GM18870 (cell line): ENCODE measurements around the gene SUCLA2.

ENCODE experiments used
- ATAC-seq: cut with Tn5 transposase; IDR thresholded peaks from one replicate; pipeline ENCODE4 v1.9.1; 2021; ENCODE audit warnings: moderate library complexity; ENCODE audit not compliant: unreplicated experiment

The SUCLA2 gene

DNA sequence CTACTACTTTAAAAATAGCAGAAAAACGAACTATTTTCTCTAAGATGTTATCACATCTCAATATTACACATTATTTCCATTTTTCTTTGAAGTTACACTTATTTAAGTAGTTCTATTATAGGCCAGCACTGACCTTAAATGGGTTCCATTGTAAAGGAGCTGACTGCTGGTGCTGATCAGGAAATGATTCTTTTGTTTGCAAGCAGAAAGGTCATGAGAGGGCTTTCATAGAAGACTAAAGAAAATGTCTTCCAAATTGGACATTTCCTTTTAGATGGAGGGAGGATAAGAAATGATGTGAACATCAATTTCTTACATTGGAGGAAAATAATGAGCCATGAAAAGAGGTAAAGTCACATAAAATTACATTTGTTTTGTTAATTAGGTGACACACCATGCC, 96.2 kb downstream of the SUCLA2 start:
- no peak for ATAC-seq

DNA sequence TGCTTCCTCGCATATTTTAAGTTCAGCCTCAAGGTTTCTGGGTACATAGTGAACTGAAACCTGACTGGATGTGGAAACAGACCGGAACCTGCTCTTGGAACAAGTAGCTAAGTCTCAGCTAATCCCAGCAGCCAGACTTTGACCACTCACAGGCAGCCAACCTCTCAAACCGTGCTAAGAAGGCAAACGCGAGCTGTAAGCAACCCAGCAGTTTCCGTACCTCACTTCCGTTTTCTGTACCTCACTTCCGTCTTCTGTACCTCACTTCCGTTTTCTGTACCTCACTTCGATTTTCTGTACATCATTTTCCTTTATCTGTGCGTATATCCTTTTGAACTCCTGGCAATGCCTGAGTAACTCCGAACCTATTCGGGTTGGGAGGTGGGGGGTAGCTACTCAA, 96.8 kb downstream of the SUCLA2 start:
- no peak for ATAC-seq

DNA sequence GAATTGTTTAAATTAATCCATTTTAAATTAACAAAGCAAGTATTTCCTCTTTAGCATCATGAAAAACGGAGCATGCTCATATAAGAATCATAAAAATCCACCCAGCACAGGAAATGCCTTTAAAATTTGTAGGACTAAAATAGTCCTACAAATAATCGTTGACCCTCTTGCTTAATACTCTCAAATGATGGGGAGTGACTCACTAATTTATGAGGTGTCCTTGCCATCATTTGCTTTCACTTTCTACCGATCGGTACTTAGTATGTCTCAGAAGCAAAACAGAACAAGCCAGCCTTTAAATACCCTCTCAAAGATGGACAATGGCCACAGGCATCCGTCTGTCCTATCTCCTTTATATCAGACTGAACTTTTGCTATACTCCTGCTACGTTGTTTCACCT, 97.2 kb downstream of the SUCLA2 start:
- ATAC-seq: no peak

DNA sequence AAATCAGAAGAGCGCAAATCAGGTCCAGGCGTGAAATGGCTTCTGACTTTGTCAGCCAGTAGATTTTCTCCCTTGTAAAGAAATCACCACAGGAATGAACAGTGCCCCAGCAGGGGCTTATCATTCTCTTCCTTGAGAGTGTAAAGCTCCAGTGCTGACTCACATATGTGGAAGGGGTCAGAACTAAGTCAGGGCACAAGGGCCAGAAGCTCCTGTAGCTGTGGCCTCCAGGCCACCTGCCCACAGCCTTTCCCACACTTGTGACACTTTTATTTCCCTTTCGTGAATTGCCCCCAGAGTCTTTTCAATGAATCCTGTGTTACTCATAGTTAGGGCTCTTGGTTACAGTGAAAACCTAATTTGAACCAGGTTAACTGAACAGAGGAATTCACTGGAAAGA, 99.6 kb downstream of the SUCLA2 start:
- no peak for ATAC-seq

DNA sequence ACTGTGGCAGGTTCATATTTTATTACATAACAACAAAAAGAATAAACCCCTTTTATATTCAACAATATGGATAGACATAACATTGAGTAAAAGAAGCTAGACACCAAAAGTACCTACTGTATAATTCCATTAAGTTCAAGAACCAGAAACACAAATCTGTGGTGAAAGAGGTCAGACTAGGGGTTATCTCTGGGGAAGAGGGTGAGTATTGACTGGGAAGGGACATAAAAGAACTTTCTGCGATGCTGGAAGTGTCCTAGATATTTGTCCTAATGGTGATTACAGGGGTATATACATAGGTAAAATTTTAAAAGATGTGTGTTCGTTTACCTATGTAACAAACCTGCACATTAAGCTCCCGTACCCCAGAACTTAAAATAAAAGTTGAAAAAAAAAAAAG, 103.0 kb downstream of the SUCLA2 start:
- ATAC-seq: no peak

DNA sequence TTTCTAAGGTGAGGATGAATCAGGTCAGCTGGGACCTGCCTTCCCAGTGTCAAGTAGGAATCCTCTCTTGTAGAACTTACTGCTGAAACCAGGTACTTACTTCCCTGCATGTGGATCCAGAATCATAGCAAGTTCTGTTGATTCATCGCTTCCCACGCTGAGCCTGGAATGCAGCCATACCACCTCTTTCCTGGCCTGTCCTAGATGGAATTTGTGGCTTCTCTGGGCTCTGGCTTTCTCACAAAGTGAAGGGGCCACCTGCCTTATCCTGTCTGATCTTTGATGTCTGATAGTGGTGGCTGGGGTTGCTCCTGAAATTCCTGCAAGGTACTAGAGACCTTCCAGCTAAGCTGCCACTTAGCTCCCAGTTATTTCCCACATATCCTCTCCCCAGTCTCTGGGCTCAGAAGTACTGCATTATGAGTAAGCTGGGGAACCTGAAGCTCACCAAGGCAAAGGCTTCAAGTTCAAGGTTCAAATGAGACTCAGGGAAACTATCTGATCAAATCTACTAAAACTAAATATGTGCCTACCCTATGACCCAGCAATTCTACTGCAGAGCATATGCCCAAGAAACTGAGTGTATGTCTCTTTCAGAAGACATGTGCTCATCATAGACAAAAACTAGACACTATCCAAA, 103.5 kb downstream of the SUCLA2 start:
- ATAC-seq: no peak

DNA sequence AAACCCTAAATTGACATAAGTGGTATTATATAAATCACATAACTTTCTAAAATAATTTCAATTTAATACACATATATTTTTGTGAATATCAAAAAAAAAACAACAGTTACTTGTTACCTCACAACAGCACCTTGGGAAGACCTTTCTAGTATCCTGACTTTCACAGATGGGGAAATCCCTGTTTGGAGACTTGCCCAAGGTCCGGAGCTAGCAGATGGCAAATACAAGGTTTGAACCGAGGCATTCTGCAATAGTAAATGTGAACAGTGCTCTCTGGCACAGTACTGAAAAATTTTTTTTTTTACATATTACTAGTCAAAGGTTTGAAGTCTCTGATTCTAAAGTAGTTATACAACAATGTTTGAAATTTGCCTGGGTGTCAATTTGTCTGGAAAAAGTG, 104.5 kb downstream of the SUCLA2 start:
- no peak for ATAC-seq

DNA sequence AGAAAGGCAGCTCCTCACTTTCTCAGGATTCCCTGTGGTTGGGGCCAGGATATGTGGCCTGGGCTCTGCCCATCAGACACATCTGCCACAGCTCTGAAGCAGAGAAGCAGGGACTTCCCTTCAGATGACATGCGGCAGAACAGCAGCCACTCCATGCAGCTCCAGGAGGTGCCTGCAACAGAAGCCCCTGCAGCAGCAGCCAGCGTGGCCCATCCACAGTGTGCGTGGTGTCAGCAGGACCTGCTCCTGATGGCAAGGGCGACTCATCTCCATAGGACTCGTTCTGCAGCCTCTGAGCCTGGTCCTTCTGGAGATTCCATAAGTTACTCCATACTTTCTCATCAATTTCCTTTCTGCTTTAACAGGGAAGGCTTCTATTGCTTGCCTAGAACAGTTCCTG, 105.0 kb downstream of the SUCLA2 start:
- ATAC-seq: no peak

DNA sequence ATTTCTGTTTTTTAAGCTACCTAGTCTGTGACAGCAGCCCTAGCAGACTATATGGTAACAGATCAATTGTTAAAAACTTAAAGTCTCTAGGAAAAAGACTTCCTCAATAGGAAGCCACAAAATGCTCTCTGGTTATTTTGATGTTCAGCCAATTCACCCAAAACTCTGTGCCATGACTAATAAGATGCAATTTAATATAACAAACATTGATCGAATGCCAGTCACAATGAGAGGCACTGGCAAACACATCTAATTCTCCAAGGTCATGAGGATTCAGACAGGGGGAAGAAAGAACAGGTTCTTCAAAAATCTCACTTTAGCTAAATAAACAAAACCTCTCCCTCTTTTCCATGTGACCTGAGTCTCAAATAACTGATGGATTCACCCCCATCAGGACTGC, 107.5 kb downstream of the SUCLA2 start:
- ATAC-seq: no peak
